ENCODE measurements around the gene LAMB1. TPM values are rescaled to one million over a fixed set of nuclear protein-coding genes. Genes with fewer than 3 reads are reported as not detected.

The LAMB1 gene
- total and polyA plus RNA-seq, 2 of the 13 experiments (the other 11 are each of a cell fraction or from before 2014, with no cell fraction given): 109 to 124 TPM

GRCh38 chr7:107948645-107949442 lies 54.1 kb downstream of the LAMB1 start (continued):
- TF ChIP-seq HNF1A (IDR thresholded peaks at IDR 0.05; ENCODE audit: low read depth) (no peak), HNF1A (CRISPR knock-in tag; IDR thresholded peaks at IDR 0.05; ENCODE audit: borderline replicate concordance) (no peak), TCF7L2 (IDR thresholded peaks at IDR 0.05; ENCODE audit: low read depth, low read length) (peak; percentile 46; the same call in 1 of the 2 replicates), GATA4 (IDR thresholded peaks at IDR 0.05; ENCODE audit: borderline replicate concordance, low read depth) (peak; percentile 17; the same call in 1 of the 2 replicates), POGK (CRISPR knock-in tag; conservative IDR thresholded peaks at IDR 0.05) (no peak), PHF21A (CRISPR knock-in tag; IDR thresholded peaks at IDR 0.05) (0 out of 2 replicates have a peak, but pooled peaks have one; percentile 23), XBP1 (CRISPR knock-in tag; IDR thresholded peaks at IDR 0.05) (no peak), ASH2L (IDR thresholded peaks at IDR 0.05; ENCODE audit: insufficient read length, low read depth, low read length) (peak; percentile 49), ZKSCAN8 (CRISPR knock-in tag; IDR thresholded peaks at IDR 0.05; ENCODE audit: borderline replicate concordance) (no peak), ZNF687 (CRISPR knock-in tag; IDR thresholded peaks at IDR 0.05) (no peak), ZNF260 (CRISPR knock-in tag; IDR thresholded peaks at IDR 0.05; ENCODE audit: borderline replicate concordance, low read depth) (no peak), ZBTB44 (CRISPR knock-in tag; IDR thresholded peaks at IDR 0.05) (no peak), HDAC2 (CRISPR knock-in tag; IDR thresholded peaks at IDR 0.05) (0 out of 2 replicates have a peak, but pooled peaks have one; percentile 51), ZNF251 (CRISPR knock-in tag; IDR thresholded peaks at IDR 0.05) (no peak)

All from HepG2 (cell line).